MM.1S (cell line): ENCODE measurements around the gene ADPRH.
"Not testable (repeated sequence)": the region's sequence is repeated elsewhere in the genome, so short reads cannot be mapped to it uniquely, and the experiment has no call there.

Experiments used
- DNase-seq: peaks from one replicate; pipeline ENCODE4 v3.0.0-alpha.2; 2015
- H2AFZ ChIP-seq: fragments of 300-600 bp; sonication (generic); 2 replicates; pipeline ENCODE4 v1.6.0; 2016; ENCODE audit warnings: antibody characterized with exemption, low read length
- H3F3A ChIP-seq: fragments of 300-600 bp; sonication (generic); 2 replicates; pipeline ENCODE4 v1.6.1; 2016; ENCODE audit warnings: mild to moderate bottlenecking, antibody characterized with exemption, low read length, moderate library complexity, mixed read lengths; ENCODE audit not compliant: insufficient read depth
- H3K27ac ChIP-seq: fragments of 300-600 bp; sonication (generic); 2 replicates; pipeline ENCODE4 v1.5.1; 2016; ENCODE audit warnings: mild to moderate bottlenecking, low read length
- H3K27me3 ChIP-seq: fragments of 300-600 bp; sonication (generic); replicated peaks from 2 replicates; pipeline ENCODE4 v1.6.0; 2016; ENCODE audit warnings: low read length; ENCODE audit not compliant: insufficient read depth
- H3K36me3 ChIP-seq: fragments of 300-600 bp; sonication (generic); replicated peaks from 2 replicates; pipeline ENCODE4 v1.6.1; 2016; ENCODE audit warnings: mild to moderate bottlenecking, low read length, mixed read lengths; ENCODE audit not compliant: insufficient read depth
- H3K4me1 ChIP-seq: fragments of 300-600 bp; sonication (generic); 2 replicates; pipeline ENCODE4 v1.6.1; 2016; ENCODE audit warnings: low read length, mixed read lengths
- H3K4me2 ChIP-seq: fragments of 300-600 bp; sonication (generic); 2 replicates; pipeline ENCODE4 v1.6.0; 2016; ENCODE audit warnings: low read depth, low read length
- H3K4me3 ChIP-seq: fragments of 300-600 bp; sonication (generic); 2 replicates; pipeline ENCODE4 v1.5.1; 2016; ENCODE audit warnings: low read length, mixed read lengths
- H3K79me2 ChIP-seq: fragments of 300-600 bp; sonication (generic); 2 replicates; pipeline ENCODE4 v1.6.1; 2016; ENCODE audit warnings: mixed run types, low read length, mixed read lengths
- H3K9ac ChIP-seq: fragments of 300-600 bp; sonication (generic); 2 replicates; pipeline ENCODE4 v1.6.1; 2016; ENCODE audit warnings: low read length, mixed read lengths
- H3K9me2 ChIP-seq: fragments of 300-600 bp; sonication (generic); replicated peaks from 2 replicates; pipeline ENCODE4 v1.6.1; 2016; ENCODE audit warnings: mild to moderate bottlenecking, low read length, mixed read lengths; ENCODE audit not compliant: insufficient read depth
- H3K9me3 ChIP-seq: fragments of 300-600 bp; sonication (generic); replicated peaks from 2 replicates; pipeline ENCODE4 v1.6.1; 2016; ENCODE audit warnings: mild to moderate bottlenecking, low read length, mixed read lengths; ENCODE audit not compliant: insufficient read depth
- H4K20me1 ChIP-seq: fragments of 300-600 bp; sonication (generic); 2 replicates; pipeline ENCODE4 v1.6.1; 2016; ENCODE audit warnings: mild to moderate bottlenecking, low read length, moderate library complexity, mixed read lengths; ENCODE audit not compliant: insufficient read depth
- CTCF ChIP-seq: fragments of 300-600 bp; sonication (generic); IDR thresholded peaks from 2 replicates; pipeline ENCODE4 v1.5.1; 2016; ENCODE audit warnings: antibody characterized with exemption, low read length, mixed read lengths
- EZH2 ChIP-seq: fragments of 300-600 bp; sonication (generic); optimal IDR thresholded peaks from 2 replicates; pipeline ENCODE3; 2017; ENCODE audit warnings: low read depth, mild to moderate bottlenecking, antibody characterized with exemption, low read length, mixed read lengths
- EZH2phosphoT487 ChIP-seq: fragments of 300-600 bp; sonication (generic); IDR thresholded peaks from 2 replicates; pipeline ENCODE4 v1.6.1; 2018; ENCODE audit warnings: antibody characterized with exemption, low read length

ADPRH gene

DNA sequence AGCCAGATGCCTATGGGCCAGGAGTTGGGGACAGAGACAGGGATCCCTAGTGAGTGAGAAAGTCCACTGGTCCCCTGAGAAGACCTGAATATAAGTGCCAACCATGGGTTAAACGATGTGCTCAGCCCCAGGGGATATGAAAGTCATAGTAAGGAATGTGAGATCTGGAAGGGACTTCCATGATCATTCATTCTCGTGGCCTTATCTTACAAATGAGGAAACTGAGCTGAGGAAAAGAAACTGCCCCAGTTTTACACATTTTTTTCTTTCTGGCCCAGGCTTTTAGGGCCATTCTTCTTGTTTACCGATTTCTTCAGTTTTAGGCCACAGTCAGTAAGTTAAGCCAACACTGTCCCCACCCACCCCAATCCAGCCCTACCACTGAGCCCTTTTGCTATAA, 31.0 kb upstream of the ADPRH start:
- no peaks in the 10 kb centered on the region for H4K20me1 ChIP-seq
- H3K4me1 ChIP-seq: no peaks in the 10 kb centered on the region
- H2AFZ ChIP-seq: no peak overlapping the region
- no peaks in the 10 kb centered on the region for H3K36me3 ChIP-seq
- no peak overlapping the region for H3K9ac ChIP-seq
- TF ChIP-seq EZH2 (no peak), EZH2phosphoT487 (no peak), CTCF (no peak)
- no peaks in the 10 kb centered on the region for H3K9me3 ChIP-seq
- H3K4me2 ChIP-seq: no peak overlapping the region
- H3K9me2 ChIP-seq: no peaks in the 10 kb centered on the region
- no peak for DNase-seq
- H3F3A ChIP-seq: no peaks in the 10 kb centered on the region
- H3K27ac ChIP-seq: no peak overlapping the region
- H3K79me2 ChIP-seq: no peaks in the 10 kb centered on the region
- H3K27me3 ChIP-seq: no peaks in the 10 kb centered on the region
- no peak overlapping the region for H3K4me3 ChIP-seq

DNA sequence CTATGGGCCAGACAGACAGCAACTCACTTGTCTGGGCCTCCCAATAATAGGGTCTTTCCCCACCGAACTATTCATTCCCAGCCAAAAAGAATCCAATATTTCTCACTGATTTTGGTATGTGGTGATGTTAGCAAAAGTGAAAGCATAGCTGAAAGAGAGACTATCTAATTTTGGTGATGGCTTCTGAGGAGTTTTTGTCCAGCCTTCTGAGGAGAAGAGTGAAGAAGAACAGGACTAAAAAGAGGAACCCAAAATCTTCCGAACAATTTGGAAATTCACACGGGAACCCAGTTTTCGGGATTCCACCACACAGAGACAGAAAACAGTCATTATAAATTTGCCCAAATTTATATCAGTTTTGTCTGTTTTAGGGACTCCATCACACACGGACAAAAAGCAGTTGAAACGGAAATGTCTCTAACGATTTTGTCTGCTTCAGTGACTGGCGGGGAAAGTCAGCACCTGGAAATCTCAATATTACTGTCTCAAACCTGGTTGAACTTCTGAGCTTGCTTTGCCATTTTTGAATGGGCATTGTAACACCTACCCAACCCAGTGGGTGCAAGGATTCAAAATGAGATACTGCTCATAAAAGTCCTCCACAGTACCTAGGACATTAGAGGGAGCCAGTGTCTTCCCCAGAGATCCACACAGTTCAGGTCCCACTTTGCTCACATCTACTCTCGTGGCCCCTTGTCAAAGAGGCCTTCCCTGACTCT, 28.9 kb upstream of the ADPRH start:
- Histone ChIP-seq H3F3A (no peaks in the 10 kb centered on the region), H4K20me1 (no peaks in the 10 kb centered on the region), H3K27ac (no peak overlapping the region), H2AFZ (no peak overlapping the region), H3K36me3 (no peaks in the 10 kb centered on the region), H3K9me3 (no peaks in the 10 kb centered on the region), H3K9ac (no peak overlapping the region), H3K27me3 (no peaks in the 10 kb centered on the region), H3K79me2 (no peaks in the 10 kb centered on the region), H3K4me2 (no peak overlapping the region), H3K4me3 (no peak overlapping the region), H3K9me2 (no peaks in the 10 kb centered on the region), H3K4me1 (no peaks in the 10 kb centered on the region)
- TF ChIP-seq EZH2phosphoT487 (no peak), CTCF (no peak), EZH2 (no peak)
- no peak for DNase-seq

GRCh38 chr3:119551598-119551997, 27.7 kb upstream of the ADPRH start:
- H4K20me1 ChIP-seq: no peaks in the 10 kb centered on the region
- no peak overlapping the region for H3K9ac ChIP-seq
- H3F3A ChIP-seq: no peaks in the 10 kb centered on the region
- H3K27ac ChIP-seq: no peak overlapping the region
- TF ChIP-seq EZH2: no peak
- TF ChIP-seq CTCF: no peak
- no peak for TF ChIP-seq EZH2phosphoT487
- H3K27me3 ChIP-seq: no peaks in the 10 kb centered on the region
- no peak overlapping the region for H3K4me3 ChIP-seq
- H3K9me2 ChIP-seq: no peaks in the 10 kb centered on the region
- H3K36me3 ChIP-seq: no peaks in the 10 kb centered on the region
- H2AFZ ChIP-seq: no peak overlapping the region
- H3K9me3 ChIP-seq: no peaks in the 10 kb centered on the region
- no peak for DNase-seq
- no peak overlapping the region for H3K4me2 ChIP-seq
- no peaks in the 10 kb centered on the region for H3K79me2 ChIP-seq
- no peaks in the 10 kb centered on the region for H3K4me1 ChIP-seq

DNA sequence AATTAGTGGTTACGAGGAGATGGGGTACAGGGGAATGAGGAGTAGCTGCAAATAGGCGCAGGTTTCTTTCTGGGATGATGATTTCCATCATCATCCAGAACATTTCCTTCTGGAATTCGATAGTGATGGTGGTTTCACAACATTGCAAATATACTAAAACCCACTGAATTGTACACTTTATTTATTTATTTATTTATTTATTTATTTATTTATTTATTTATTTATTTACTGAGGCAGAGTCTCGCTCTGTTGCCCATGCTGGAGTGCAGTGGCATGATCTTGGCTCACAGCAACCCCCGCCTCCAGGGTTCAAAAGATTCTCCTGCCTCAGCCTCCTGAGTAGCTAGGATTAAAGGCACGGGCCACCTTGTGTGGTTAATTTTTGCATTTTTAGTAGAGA, 26.4 kb upstream of the ADPRH start:
- H3F3A ChIP-seq, H3K79me2 ChIP-seq, H3K36me3 ChIP-seq, H3K4me1 ChIP-seq, H2AFZ ChIP-seq, H3K9ac ChIP-seq, H3K27me3 ChIP-seq, DNase-seq, H4K20me1 ChIP-seq, H3K4me2 ChIP-seq, H3K9me3 ChIP-seq, H3K27ac ChIP-seq, H3K4me3 ChIP-seq, H3K9me2 ChIP-seq: not testable (repeated sequence)
